Right atrium auricular region (tissue), 2 donors: ENCODE measurements around the gene PPP5C. TPM values are rescaled to one million over a fixed set of nuclear protein-coding genes. Genes with fewer than 3 reads are reported as not detected.

Experiments
- DNase-seq: peaks from one replicate; pipeline ENCODE4 v3.0.0-alpha.2; 2019; ENCODE audit warnings: low spot score
- H3K27ac ChIP-seq, 2 donors: fragments of 200-600 bp; sonication (generic); 1 replicate in 1 of 2; 2 replicates in 1 of 2; pipeline ENCODE4 v1.5.1; 2016 to 2019
- H3K27me3 ChIP-seq, 2 donors: fragments of 200-600 bp; sonication (generic); one replicate each; pipeline versions ENCODE4 v1.5.1 to v1.6.0; 2017 to 2019
- H3K36me3 ChIP-seq: fragments of 200-600 bp; sonication (generic); one replicate; pipeline ENCODE4 v1.5.1; 2016
- H3K4me1 ChIP-seq, 2 donors: fragments of 200-600 bp; sonication (generic); one replicate each; pipeline versions ENCODE4 v1.5.1 to v1.6.0; 2017 to 2019
- H3K4me3 ChIP-seq, 2 donors: fragments of 200-600 bp; sonication (generic); 1 replicate in 1 of 2; 2 replicates in 1 of 2; pipeline ENCODE4 v1.5.1; 2017 to 2019; ENCODE audit warnings: mild to moderate bottlenecking in 1 of 2, moderate library complexity in 1 of 2
- H3K9me3 ChIP-seq, 2 donors: fragments of 200-600 bp; sonication (generic); one replicate each; pipeline ENCODE4 v1.5.1; 2019
- total RNA-seq, 2 donors: library from RNA; depleted of rRNA; stranded (reverse); fragments of >200 nt; gene quantifications; one replicate each; pipeline ENCODE4 v1.1.0, GENCODE V29; 2016
- TF ChIP-seq, protein P1 (sequence below), 2 donors: fragments of 200-600 bp; sonication (generic); IDR thresholded peaks; one replicate each; pipeline ENCODE4 v1.5.1; 2019; ENCODE audit warnings: antibody characterized with exemption in 2 of 2

PPP5C gene
- total RNA-seq, 2 donors from 2014 or later = 59.1 to 84.3 TPM

DNA sequence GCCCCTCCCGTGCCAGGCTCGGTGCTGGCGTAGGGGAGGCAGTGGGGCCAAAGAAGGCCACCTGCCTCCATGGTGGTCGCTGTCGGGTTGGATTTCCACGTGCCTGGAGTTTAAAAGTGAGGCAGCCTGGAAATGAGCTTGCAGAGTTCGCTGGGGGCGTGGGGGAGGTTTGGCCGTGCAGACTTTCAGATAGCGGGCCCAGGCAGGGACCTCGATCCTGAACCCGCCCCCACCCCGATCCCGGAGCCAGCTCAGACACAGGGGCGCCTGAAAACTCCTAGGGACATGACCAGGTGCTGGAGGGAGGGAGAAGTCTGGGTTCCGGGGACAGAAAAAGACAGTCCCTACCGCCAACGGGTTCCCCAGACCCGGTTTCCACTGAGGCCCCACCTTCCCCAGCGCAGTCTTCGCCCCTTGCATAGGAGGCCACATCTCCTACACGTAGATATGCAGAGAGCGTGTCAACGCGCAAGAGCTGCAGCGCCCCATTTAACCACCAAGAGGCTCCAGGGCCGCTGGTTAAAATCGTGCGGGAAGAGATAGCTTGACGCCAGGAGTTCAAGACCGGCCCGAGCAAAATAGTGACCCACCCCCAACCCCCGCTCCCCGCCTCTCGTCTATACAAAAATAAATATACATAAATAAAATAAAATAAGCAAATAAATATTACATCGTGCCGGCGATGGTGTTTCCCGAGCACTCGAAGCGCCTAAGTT, 58.0 kb downstream of the PPP5C start:
- TF ChIP-seq, protein P1, sequence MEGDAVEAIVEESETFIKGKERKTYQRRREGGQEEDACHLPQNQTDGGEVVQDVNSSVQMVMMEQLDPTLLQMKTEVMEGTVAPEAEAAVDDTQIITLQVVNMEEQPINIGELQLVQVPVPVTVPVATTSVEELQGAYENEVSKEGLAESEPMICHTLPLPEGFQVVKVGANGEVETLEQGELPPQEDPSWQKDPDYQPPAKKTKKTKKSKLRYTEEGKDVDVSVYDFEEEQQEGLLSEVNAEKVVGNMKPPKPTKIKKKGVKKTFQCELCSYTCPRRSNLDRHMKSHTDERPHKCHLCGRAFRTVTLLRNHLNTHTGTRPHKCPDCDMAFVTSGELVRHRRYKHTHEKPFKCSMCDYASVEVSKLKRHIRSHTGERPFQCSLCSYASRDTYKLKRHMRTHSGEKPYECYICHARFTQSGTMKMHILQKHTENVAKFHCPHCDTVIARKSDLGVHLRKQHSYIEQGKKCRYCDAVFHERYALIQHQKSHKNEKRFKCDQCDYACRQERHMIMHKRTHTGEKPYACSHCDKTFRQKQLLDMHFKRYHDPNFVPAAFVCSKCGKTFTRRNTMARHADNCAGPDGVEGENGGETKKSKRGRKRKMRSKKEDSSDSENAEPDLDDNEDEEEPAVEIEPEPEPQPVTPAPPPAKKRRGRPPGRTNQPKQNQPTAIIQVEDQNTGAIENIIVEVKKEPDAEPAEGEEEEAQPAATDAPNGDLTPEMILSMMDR (IDR thresholded peaks at IDR 0.05) = no peak
- Histone ChIP-seq H3K9me3 (no peaks in the 10 kb centered on the region), H3K4me1 (peaks cover 0 to 49% of the 10 kb centered on the region in 2 donors), H3K4me3 (peak overlapping the region; percentile 27 to 46), H3K27me3 (no peaks in the 10 kb centered on the region), H3K36me3 (no peaks in the 10 kb centered on the region), H3K27ac (peak overlapping the region; percentile 68 to 69)
- DNase-seq = no peak

GRCh38 chr19:46406976-46407375, 60.1 kb downstream of the PPP5C start:
- Histone ChIP-seq H3K36me3 (peaks cover 6% of the 10 kb centered on the region), H3K4me1 (peaks cover 0 to 67% of the 10 kb centered on the region in 2 donors), H3K27me3 (no peaks in the 10 kb centered on the region), H3K9me3 (no peaks in the 10 kb centered on the region), H3K4me3 (no peak overlapping the region), H3K27ac (no peak overlapping the region)
- no peak for DNase-seq
- TF ChIP-seq, protein P1 (IDR thresholded peaks at IDR 0.05) = no peak

- Histone ChIP-seq H3K4me1 (peaks cover 0 to 67% of the 10 kb centered on the region in 2 donors), H3K27me3 (no peaks in the 10 kb centered on the region), H3K27ac (peak overlapping the region; percentile 54 to 78), H3K9me3 (no peaks in the 10 kb centered on the region), H3K36me3 (peaks cover 6% of the 10 kb centered on the region), H3K4me3 (peak overlapping the region in 1 of 2 donors; percentile 13)
- no peak for DNase-seq
- TF ChIP-seq, protein P1 (IDR thresholded peaks at IDR 0.05) = no peak
Measured at GRCh38 chr19:46407856-46408663, 61.2 kb downstream of the PPP5C start.

GRCh38 chr19:46408664-46409039, 61.8 kb downstream of the PPP5C start:
- TF ChIP-seq, protein P1 (IDR thresholded peaks at IDR 0.05) = no peak
- peak overlapping the region; percentile 54 to 78 for H3K27ac ChIP-seq
- DNase-seq = peak; percentile 89

DNA sequence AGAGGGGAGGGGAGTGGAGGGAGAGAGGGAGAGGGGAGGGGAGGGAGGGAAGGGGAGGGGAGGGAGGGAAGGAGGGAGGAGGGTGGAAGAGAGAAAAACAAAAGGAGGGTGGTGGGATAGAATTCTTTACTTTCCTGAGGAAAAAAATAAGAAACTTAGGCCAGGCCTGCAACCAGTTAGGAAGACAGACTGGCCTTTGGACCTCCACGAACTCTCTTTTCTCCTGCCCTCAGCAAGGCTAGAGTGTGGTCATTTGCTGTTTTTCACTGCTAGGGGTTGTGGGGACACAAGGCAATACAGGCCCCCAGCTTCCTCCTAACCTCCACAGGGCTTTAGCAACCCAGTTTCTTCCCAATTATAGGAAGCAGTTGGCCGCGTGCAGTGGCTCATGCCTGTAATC, 62.3 kb downstream of the PPP5C start:
- Histone ChIP-seq H3K27ac (peak overlapping the region; percentile 54 to 78), H3K4me3 (no peak overlapping the region), H3K9me3 (no peaks in the 10 kb centered on the region), H3K4me1 (peaks cover 0 to 61% of the 10 kb centered on the region in 2 donors), H3K27me3 (no peaks in the 10 kb centered on the region), H3K36me3 (peaks cover 6% of the 10 kb centered on the region)
- DNase-seq = no peak
- TF ChIP-seq, protein P1 (IDR thresholded peaks at IDR 0.05) = no peak

More at GRCh38 chr19:46408664-46409039, 61.8 kb downstream of the PPP5C start:
- peak overlapping the region in 1 of 2 donors; percentile 13 for H3K4me3 ChIP-seq
- H3K4me1 ChIP-seq = peaks cover 0 to 66% of the 10 kb centered on the region in 2 donors
- no peaks in the 10 kb centered on the region for H3K27me3 ChIP-seq
- H3K36me3 ChIP-seq = peaks cover 6% of the 10 kb centered on the region
- no peaks in the 10 kb centered on the region for H3K9me3 ChIP-seq
